GM23248 (cell line): ENCODE measurements around the gene KBTBD8. TPM values are rescaled to one million over a fixed set of nuclear protein-coding genes. Genes with fewer than 3 reads are reported as not detected.

Experiments
- DNase-seq: peaks from one replicate; pipeline ENCODE4 v3.0.0-alpha.2; 2015
- H2AFZ ChIP-seq: fragments of 200-600 bp; sonication (generic); 2 replicates; pipeline ENCODE4 v1.6.1; 2016; ENCODE audit warnings: antibody characterized with exemption
- H3F3A ChIP-seq: fragments of 200-600 bp; sonication (generic); 2 replicates; pipeline ENCODE4 v1.6.1; 2016; ENCODE audit warnings: mild to moderate bottlenecking, antibody characterized with exemption, mixed run types; ENCODE audit not compliant: insufficient read depth
- H3K27ac ChIP-seq: fragments of 200-600 bp; sonication (generic); 2 replicates; pipeline ENCODE4 v1.5.1; 2016; ENCODE audit warnings: mild to moderate bottlenecking
- H3K27me3 ChIP-seq: fragments of 200-600 bp; sonication (generic); replicated peaks from 2 replicates; pipeline ENCODE4 v1.6.1; 2016; ENCODE audit warnings: mild to moderate bottlenecking; ENCODE audit not compliant: insufficient read depth
- H3K36me3 ChIP-seq: fragments of 200-600 bp; sonication (generic); 2 replicates; pipeline ENCODE4 v1.6.1; 2016; ENCODE audit warnings: low read depth, mild to moderate bottlenecking
- H3K4me1 ChIP-seq: fragments of 200-600 bp; sonication (generic); 2 replicates; pipeline ENCODE4 v1.6.1; 2016; ENCODE audit warnings: mild to moderate bottlenecking; ENCODE audit not compliant: insufficient read depth
- H3K4me2 ChIP-seq: fragments of 200-600 bp; sonication (generic); one replicate; pipeline ENCODE4 v1.6.1; 2016; ENCODE audit warnings: mild to moderate bottlenecking; ENCODE audit not compliant: unreplicated experiment
- H3K4me3 ChIP-seq: fragments of 200-600 bp; sonication (generic); 2 replicates; pipeline ENCODE4 v1.5.1; 2016; ENCODE audit warnings: mild to moderate bottlenecking
- H3K79me2 ChIP-seq: fragments of 200-600 bp; sonication (generic); 2 replicates; pipeline ENCODE4 v1.6.1; 2016; ENCODE audit warnings: mild to moderate bottlenecking; ENCODE audit not compliant: insufficient read depth
- H3K9ac ChIP-seq: fragments of 200-600 bp; sonication (generic); 2 replicates; pipeline ENCODE4 v1.6.1; 2016; ENCODE audit warnings: mild to moderate bottlenecking
- H3K9me2 ChIP-seq: fragments of 200-600 bp; sonication (generic); 2 replicates; pipeline ENCODE4 v1.6.1; 2016; ENCODE audit warnings: mixed run types, mild to moderate bottlenecking, moderate library complexity; ENCODE audit not compliant: insufficient read depth
- H3K9me3 ChIP-seq: fragments of 200-600 bp; sonication (generic); one replicate; pipeline ENCODE4 v1.6.1; 2017; ENCODE audit warnings: low read depth
- H4K20me1 ChIP-seq: fragments of 200-600 bp; sonication (generic); 2 replicates; pipeline ENCODE4 v1.6.0; 2016; ENCODE audit not compliant: insufficient read depth
- EZH2 ChIP-seq: fragments of 200-600 bp; sonication (generic); IDR thresholded peaks from 2 replicates; pipeline ENCODE4 v1.6.1; 2018; ENCODE audit warnings: antibody characterized with exemption, mild to moderate bottlenecking; ENCODE audit not compliant: insufficient read depth, poor library complexity, severe bottlenecking
- EZH2phosphoT487 ChIP-seq: fragments of 200-600 bp; sonication (generic); IDR thresholded peaks from 2 replicates; pipeline ENCODE4 v1.6.1; 2018; ENCODE audit warnings: antibody characterized with exemption, moderate library complexity, mild to moderate bottlenecking, low read depth; ENCODE audit not compliant: insufficient read depth
- WGBS, 2 experiments: methylation state at CpG; one replicate each; pipeline ENCODE4 v1.1.6; 2015 to 2017; ENCODE audit warnings: low lambda C conversion rate in 2 of 2, low coverage in 1 of 2; ENCODE audit errors: missing lambda C conversion rate in 2 of 2; 5-methylcytosine and 5-hydroxymethylcytosine counted together
- in situ Hi-C: fragments of 300-500 bp; cut with MboI; formaldehyde crosslinking; loops from 2 replicates; pipeline ENCODE4 v1.15.0; 2020
- polyA plus RNA-seq: library from polyadenylated mRNA; unstranded; fragments of >200 nt; fragmentation: Nextera tagmentation; extraction: Ambion mirVana; gene quantifications from 2 replicates; pipeline ENCODE4 v1.2.1, GENCODE V29; 2016
- total RNA-seq: library from RNA; depleted of rRNA; stranded (reverse); fragments of >200 nt; shearing (Covaris generic); gene quantifications from 2 replicates; pipeline ENCODE4 v1.2.3, GENCODE V29; 2014

The KBTBD8 gene
- total and polyA plus RNA-seq, 2 experiments from 2014 or later: 0.26 to 0.86 TPM

- no peak for DNase-seq
- no peak overlapping the region for H3K4me3 ChIP-seq
- no peak overlapping the region for H3K4me2 ChIP-seq
- H3K9me2 ChIP-seq: no peaks in the 10 kb centered on the region
- no peak overlapping the region for H3K27ac ChIP-seq
- H3K36me3 ChIP-seq: no peaks in the 10 kb centered on the region
- H3K9ac ChIP-seq: no peak overlapping the region
- no peaks in the 10 kb centered on the region for H3K9me3 ChIP-seq
- H3K4me1 ChIP-seq: peaks cover 8% of the 10 kb centered on the region; the same call in 1 of the 2 replicates
- WGBS, 2 experiments: 30 to 36% methylated on average over 4 of the region's 4 CpGs
- H3K27me3 ChIP-seq: peaks cover 5% of the 10 kb centered on the region; the same call in 1 of the 2 replicates
- no peak for TF ChIP-seq EZH2phosphoT487
- TF ChIP-seq EZH2: no peak
- H2AFZ ChIP-seq: no peak overlapping the region
- 0 out of 2 replicates have a peak, but pooled peaks cover 3% of the 10 kb centered on the region for H3F3A ChIP-seq
- no peaks in the 10 kb centered on the region for H4K20me1 ChIP-seq
- in situ Hi-C loops: no loop called here
- no peaks in the 10 kb centered on the region for H3K79me2 ChIP-seq
Observed at GRCh38 chr3:66996696-66997095, 1.4 kb upstream of the KBTBD8 start.

GRCh38 chr3:66997560-66998112, 471 bp upstream of the KBTBD8 start:
- WGBS, 2 experiments: 6 to 7% methylated on average over 18 of the region's 18 CpGs
- Histone ChIP-seq H3K27ac (peak overlapping the region; percentile 60), H3K4me3 (peak overlapping the region; percentile 90), H3K79me2 (no peaks in the 10 kb centered on the region), H3K4me2 (peak overlapping the region; percentile 69), H3K27me3 (peaks cover 5% of the 10 kb centered on the region; the same call in 1 of the 2 replicates), H3K36me3 (no peaks in the 10 kb centered on the region), H4K20me1 (no peaks in the 10 kb centered on the region), H3F3A (0 out of 2 replicates have a peak, but pooled peaks cover 3% of the 10 kb centered on the region), H3K9ac (peak overlapping the region; percentile 58), H3K4me1 (peaks cover 8% of the 10 kb centered on the region; the same call in 1 of the 2 replicates), H3K9me2 (no peaks in the 10 kb centered on the region), H3K9me3 (no peaks in the 10 kb centered on the region), H2AFZ (peak overlapping the region; percentile 90)
- in situ Hi-C loops: no loop called here
- DNase-seq: peak; percentile 82
- TF ChIP-seq EZH2 (no peak), EZH2phosphoT487 (no peak)

GRCh38 chr3:66998904-66999235, 763 bp downstream of the KBTBD8 start:
- no peak for TF ChIP-seq EZH2phosphoT487
- TF ChIP-seq EZH2: no peak
- DNase-seq: no peak
- in situ Hi-C loops: no loop called here

DNA sequence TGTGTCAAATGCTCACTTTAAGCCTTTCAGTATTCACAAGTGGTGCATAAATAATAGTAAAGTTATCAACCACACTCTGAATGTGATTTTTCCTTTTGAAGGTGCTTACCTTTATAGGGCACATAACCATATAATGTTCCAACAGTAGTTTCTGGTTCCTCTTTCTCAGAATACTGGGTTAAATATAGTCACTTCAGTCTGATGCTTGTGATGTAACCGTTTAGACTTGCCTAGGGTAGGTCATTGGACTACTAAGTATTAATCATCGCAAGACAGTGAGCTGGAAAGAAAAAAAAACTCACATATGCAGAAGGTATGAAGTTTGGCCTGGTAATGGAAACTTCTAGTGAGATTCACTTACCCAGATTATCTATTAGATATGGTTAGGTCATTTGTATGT, 1.9 kb downstream of the KBTBD8 start:
- Histone ChIP-seq H3K36me3 (no peaks in the 10 kb centered on the region), H3F3A (0 out of 2 replicates have a peak, but pooled peaks cover 3% of the 10 kb centered on the region), H3K9me3 (no peaks in the 10 kb centered on the region), H3K4me1 (peaks cover 8% of the 10 kb centered on the region; the same call in 1 of the 2 replicates), H3K4me3 (no peak overlapping the region), H2AFZ (no peak overlapping the region), H3K79me2 (no peaks in the 10 kb centered on the region), H3K9me2 (no peaks in the 10 kb centered on the region), H3K4me2 (peak overlapping the region; percentile 57), H3K27me3 (no peaks in the 10 kb centered on the region), H3K27ac (peak overlapping the region; percentile 36; the same call in 1 of the 2 replicates), H4K20me1 (no peaks in the 10 kb centered on the region), H3K9ac (no peak overlapping the region)
- 30 to 36% methylated on average over 2 of the region's 2 CpGs for WGBS, 2 experiments
- TF ChIP-seq EZH2: no peak
- TF ChIP-seq EZH2phosphoT487: no peak
- in situ Hi-C loops: no loop called here
- DNase-seq: peak; percentile 87

More at GRCh38 chr3:66998904-66999235, 763 bp downstream of the KBTBD8 start:
- Histone ChIP-seq H3K9me2 (no peaks in the 10 kb centered on the region), H3K9ac (peak overlapping the region; percentile 59), H3K27me3 (peaks cover 5% of the 10 kb centered on the region; the same call in 1 of the 2 replicates), H3K4me1 (peaks cover 8% of the 10 kb centered on the region; the same call in 1 of the 2 replicates), H3K9me3 (no peaks in the 10 kb centered on the region), H3K36me3 (no peaks in the 10 kb centered on the region), H2AFZ (peak overlapping the region; percentile 97), H3F3A (0 out of 2 replicates have a peak, but pooled peaks cover 3% of the 10 kb centered on the region), H3K27ac (no peak overlapping the region), H3K79me2 (no peaks in the 10 kb centered on the region), H3K4me2 (peak overlapping the region; percentile 87), H4K20me1 (no peaks in the 10 kb centered on the region), H3K4me3 (peak overlapping the region; percentile 90)
- WGBS, 2 experiments: 7% methylated on average over 10 of the region's 10 CpGs
